DND-41 (cell line): ENCODE data around the gene PLD1.

ENCODE experiments used
- ATAC-seq: fragments of 200-7000 bp; cut with Tn5 transposase; 3 replicates; pipeline ENCODE4 v1.9.1; 2021; ENCODE audit warnings: low read depth; ENCODE audit not compliant: insufficient read depth
- DNase-seq: peaks from one replicate; pipeline ENCODE4 v3.0.0-alpha.2; 2020
- H2AFZ ChIP-seq: 2 replicates; pipeline ENCODE4 v1.6.0; 2012; ENCODE audit warnings: low read depth, low read length
- H3K27ac ChIP-seq: 2 replicates; pipeline ENCODE4 v1.5.1; 2012; ENCODE audit warnings: low read length, inconsistent platforms
- H3K27me3 ChIP-seq: fragments of 200-600 bp; sonication (generic); 2 replicates; pipeline ENCODE4 v1.6.0; 2012; ENCODE audit warnings: low read length, mild to moderate bottlenecking, inconsistent platforms; ENCODE audit not compliant: insufficient read depth, poor library complexity
- H3K36me3 ChIP-seq: 2 replicates; pipeline ENCODE4 v1.5.1; 2012; ENCODE audit warnings: low read length, inconsistent platforms; ENCODE audit not compliant: insufficient read depth
- H3K4me1 ChIP-seq: 2 replicates; pipeline ENCODE4 v1.5.1; 2012; ENCODE audit warnings: mild to moderate bottlenecking, low read length; ENCODE audit not compliant: insufficient read depth
- H3K4me2 ChIP-seq: 2 replicates; pipeline ENCODE4 v1.6.0; 2012; ENCODE audit warnings: mild to moderate bottlenecking, moderate library complexity, low read length, inconsistent platforms; ENCODE audit not compliant: insufficient read depth
- H3K4me3 ChIP-seq, 2 experiments: fragments of 200-600 bp in 1 of 2; shearing (Covaris generic) in 1 of 2; 2 replicates each; pipeline ENCODE4 v1.5.1; 2012 to 2016; ENCODE audit warnings: inconsistent platforms in 2 of 2, low read length in 2 of 2, mild to moderate bottlenecking in 2 of 2, low read depth in 1 of 2, moderate library complexity in 1 of 2
- H3K79me2 ChIP-seq: 2 replicates; pipeline ENCODE4 v1.6.0; 2012; ENCODE audit warnings: low read length, inconsistent platforms; ENCODE audit not compliant: insufficient read depth
- H3K9ac ChIP-seq: 2 replicates; pipeline ENCODE4 v1.6.0; 2012; ENCODE audit warnings: low read depth, mild to moderate bottlenecking, inconsistent platforms, low read length, moderate library complexity
- H3K9me3 ChIP-seq: 2 replicates; pipeline ENCODE4 v1.5.1; 2012; ENCODE audit warnings: low read length, moderate library complexity, mild to moderate bottlenecking, inconsistent platforms; ENCODE audit not compliant: insufficient read depth, severe bottlenecking
- H4K20me1 ChIP-seq: 2 replicates; pipeline ENCODE4 v1.6.0; 2012; ENCODE audit warnings: low read length; ENCODE audit not compliant: insufficient read depth
- EZH2 ChIP-seq: IDR thresholded peaks from 3 replicates; pipeline ENCODE4 v1.6.1; 2012; ENCODE audit warnings: borderline replicate concordance, low read depth, mild to moderate bottlenecking, moderate library complexity, low read length, inconsistent platforms; ENCODE audit not compliant: severe bottlenecking
- TF ChIP-seq, protein P1 (sequence below): IDR thresholded peaks from 2 replicates; pipeline ENCODE4 v1.5.1; 2012; ENCODE audit warnings: borderline replicate concordance, low read length, moderate library complexity, mild to moderate bottlenecking; ENCODE audit not compliant: poor library complexity, severe bottlenecking; ENCODE audit errors: extremely low read depth

Gene PLD1

DNA sequence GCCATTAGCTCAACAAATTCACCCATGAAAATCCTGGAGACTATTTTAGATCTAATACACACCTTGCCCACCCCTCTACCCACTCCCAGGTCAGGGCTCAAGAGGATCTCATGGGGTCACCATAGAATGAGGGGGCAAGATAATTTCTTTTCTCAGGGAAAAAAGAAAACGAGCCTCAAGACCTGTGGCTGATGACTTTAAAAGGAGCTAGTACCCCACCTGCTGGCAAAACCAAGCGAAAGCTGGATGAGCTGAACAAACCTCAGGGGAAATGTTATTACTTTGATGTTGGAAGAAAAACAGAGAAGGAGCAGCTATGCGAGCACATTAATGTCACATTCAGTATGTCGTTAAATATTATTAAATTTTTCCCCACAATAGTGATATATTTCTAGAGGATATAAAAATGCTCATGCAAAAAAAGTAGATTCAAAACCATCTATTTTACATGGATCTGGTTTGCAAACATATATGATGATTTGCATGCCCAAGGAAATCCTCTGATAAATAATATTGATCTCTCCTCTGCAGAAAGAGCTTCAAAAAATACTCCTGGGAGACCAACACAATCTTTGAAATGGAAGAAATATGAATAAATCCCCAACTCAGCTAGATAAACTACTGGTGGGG, 37.7 kb downstream of the PLD1 start:
- Histone ChIP-seq H3K79me2 (no peaks in the 10 kb centered on the region), H2AFZ (no peak overlapping the region), H3K27me3 (peaks cover 10% of the 10 kb centered on the region), H3K4me2 (no peak overlapping the region), H3K9me3 (no peaks in the 10 kb centered on the region), H4K20me1 (no peaks in the 10 kb centered on the region), H3K36me3 (no peaks in the 10 kb centered on the region), H3K4me1 (no peaks in the 10 kb centered on the region), H3K9ac (no peak overlapping the region), H3K27ac (no peak overlapping the region), H3K4me3 (no peak overlapping the region)
- ATAC-seq (peak; percentile 70), DNase-seq (peak; percentile 53)
- TF ChIP-seq EZH2, result no peak
- TF ChIP-seq, protein P1, sequence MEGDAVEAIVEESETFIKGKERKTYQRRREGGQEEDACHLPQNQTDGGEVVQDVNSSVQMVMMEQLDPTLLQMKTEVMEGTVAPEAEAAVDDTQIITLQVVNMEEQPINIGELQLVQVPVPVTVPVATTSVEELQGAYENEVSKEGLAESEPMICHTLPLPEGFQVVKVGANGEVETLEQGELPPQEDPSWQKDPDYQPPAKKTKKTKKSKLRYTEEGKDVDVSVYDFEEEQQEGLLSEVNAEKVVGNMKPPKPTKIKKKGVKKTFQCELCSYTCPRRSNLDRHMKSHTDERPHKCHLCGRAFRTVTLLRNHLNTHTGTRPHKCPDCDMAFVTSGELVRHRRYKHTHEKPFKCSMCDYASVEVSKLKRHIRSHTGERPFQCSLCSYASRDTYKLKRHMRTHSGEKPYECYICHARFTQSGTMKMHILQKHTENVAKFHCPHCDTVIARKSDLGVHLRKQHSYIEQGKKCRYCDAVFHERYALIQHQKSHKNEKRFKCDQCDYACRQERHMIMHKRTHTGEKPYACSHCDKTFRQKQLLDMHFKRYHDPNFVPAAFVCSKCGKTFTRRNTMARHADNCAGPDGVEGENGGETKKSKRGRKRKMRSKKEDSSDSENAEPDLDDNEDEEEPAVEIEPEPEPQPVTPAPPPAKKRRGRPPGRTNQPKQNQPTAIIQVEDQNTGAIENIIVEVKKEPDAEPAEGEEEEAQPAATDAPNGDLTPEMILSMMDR, result peak; percentile 75

DNA sequence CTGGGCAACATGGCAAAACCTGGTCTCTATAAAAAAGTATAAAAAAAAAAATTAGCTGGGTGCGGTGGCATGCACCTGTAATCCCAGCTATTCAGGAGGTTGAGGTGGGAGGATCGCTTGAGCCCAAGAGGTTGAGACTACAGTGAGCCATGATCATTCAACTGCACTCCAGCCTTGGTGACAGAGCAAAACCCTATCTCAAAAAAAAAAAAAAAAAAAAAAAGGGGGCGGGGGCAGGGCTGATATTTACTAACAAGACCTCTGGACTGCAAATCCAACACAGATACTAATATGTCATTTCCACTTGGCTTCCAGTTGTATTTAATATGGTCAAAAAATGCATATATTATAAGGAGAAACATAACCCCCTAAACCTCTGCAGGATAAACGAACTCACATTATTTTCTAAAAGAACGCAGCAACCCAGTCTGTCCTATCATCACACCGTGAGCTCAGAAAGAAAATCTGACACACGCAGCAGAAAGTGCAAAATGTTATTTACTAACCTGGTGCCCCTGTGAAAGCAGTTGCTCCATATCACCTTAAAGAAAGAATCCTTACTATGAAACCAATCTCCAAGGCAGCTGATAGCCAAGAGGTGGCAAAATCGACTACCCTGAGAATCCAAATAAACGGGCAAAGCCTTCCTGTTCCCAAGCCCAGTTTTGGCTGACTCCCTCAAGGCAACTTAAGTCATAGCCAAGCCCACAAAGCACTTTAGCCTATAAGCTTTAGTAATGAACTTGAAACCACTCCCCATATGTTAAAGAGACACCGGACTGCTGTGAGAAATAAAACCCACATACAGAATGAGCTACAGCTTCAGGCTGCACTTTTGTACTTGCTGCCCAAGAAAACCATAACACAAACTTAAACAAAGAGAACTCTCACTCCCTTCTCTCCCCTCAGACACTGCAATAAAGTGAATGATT, 39.3 kb downstream of the PLD1 start:
- Histone ChIP-seq H2AFZ (no peak overlapping the region), H3K9ac (no peak overlapping the region)
- no peak for DNase-seq

DNA sequence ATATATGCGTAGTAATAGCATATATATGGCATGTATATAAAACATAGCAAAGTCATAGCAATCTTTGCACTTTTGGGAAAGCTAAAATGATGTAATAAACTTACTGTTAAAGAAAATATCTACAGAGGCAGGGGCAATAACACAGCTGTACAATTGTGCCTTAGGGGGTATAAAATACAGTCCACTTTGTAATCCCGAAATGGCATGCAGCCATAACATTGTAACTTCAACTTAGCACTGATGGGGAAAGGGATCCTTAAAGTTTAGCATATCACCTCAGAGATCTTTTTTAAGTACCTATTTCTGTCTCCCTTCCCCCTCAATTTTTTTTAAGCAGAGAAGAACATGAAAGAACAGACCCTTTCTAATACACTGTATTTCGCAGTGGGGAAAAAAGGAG, 40.8 kb downstream of the PLD1 start:
- Histone ChIP-seq H2AFZ (no peak overlapping the region), H3K27ac (no peak overlapping the region), H3K9ac (no peak overlapping the region), H3K9me3 (no peaks in the 10 kb centered on the region), H3K27me3 (peaks cover 10% of the 10 kb centered on the region), H3K36me3 (no peaks in the 10 kb centered on the region), H4K20me1 (no peaks in the 10 kb centered on the region), H3K4me1 (no peaks in the 10 kb centered on the region), H3K79me2 (no peaks in the 10 kb centered on the region), H3K4me3 (no peak overlapping the region), H3K4me2 (no peak overlapping the region)
- ATAC-seq (no peak), DNase-seq (no peak)
- TF ChIP-seq, protein P1, result no peak
- TF ChIP-seq EZH2, result no peak

More for the DNA sequence above, 39.3 kb downstream of the PLD1 start:
- no peaks in the 10 kb centered on the region for H3K36me3 ChIP-seq
- no peaks in the 10 kb centered on the region for H4K20me1 ChIP-seq
- peaks cover 10% of the 10 kb centered on the region for H3K27me3 ChIP-seq
- no peaks in the 10 kb centered on the region for H3K9me3 ChIP-seq
- no peak overlapping the region for H3K27ac ChIP-seq
- no peaks in the 10 kb centered on the region for H3K4me1 ChIP-seq
- peak; percentile 35; the same call in 1 of the 3 replicates for ATAC-seq
- no peak for TF ChIP-seq EZH2
- TF ChIP-seq, protein P1, result no peak
- H3K4me3 ChIP-seq, result no peak overlapping the region
- no peaks in the 10 kb centered on the region for H3K79me2 ChIP-seq
- no peak overlapping the region for H3K4me2 ChIP-seq
